GM12878 (cell line): ENCODE data around the gene ITPR2. TPM values are rescaled to one million over a fixed set of nuclear protein-coding genes. Genes with fewer than 3 reads are reported as not detected.
"Not testable (repeated sequence)": the region's sequence is repeated elsewhere in the genome, so short reads cannot be mapped to it uniquely, and the experiment has no call there.

Experiments used
- ATAC-seq: fragments of 200-7000 bp; cut with Tn5 transposase; 3 replicates; pipeline ENCODE4 v1.9.1; 2020; ENCODE audit warnings: mild to moderate bottlenecking, moderate library complexity
- BruUV-seq: library from RNA; stranded (reverse); fragments of 400-500 nt; replicated peaks from 2 replicates; lab custom pipeline; 2021; lab: Mats Ljungman, UMichigan
- CTCF ChIA-PET: fragments of 300-600 bp; sonication (Branson Sonifier 250); formaldehyde crosslinking; extraction: SDS; loops from one replicate; lab custom pipeline; 2021; ENCODE audit warnings: inconsistent platforms; lab: Yijun Ruan, JAX
- POLR2A ChIA-PET: fragments of 350-600 bp; formaldehyde crosslinking; extraction: SDS; loops from one replicate; lab custom pipeline; 2021; ENCODE audit warnings: inconsistent platforms; lab: Charles Lee
- RAD21 ChIA-PET: fragments of 300-600 bp; sonication (Branson Sonifier 250); formaldehyde crosslinking; loops from one replicate; lab custom pipeline; 2023; ENCODE audit warnings: antibody characterized with exemption; ENCODE audit not compliant: unreplicated experiment; lab: Charles Lee
- SMC1A ChIA-PET: fragments of 300-600 bp; sonication (Branson Sonifier 250); formaldehyde crosslinking; loops from one replicate; lab custom pipeline; 2023; ENCODE audit not compliant: unreplicated experiment, uncharacterized antibody; lab: Charles Lee
- DNase-seq: peaks from one replicate; pipeline ENCODE4 v3.0.0-alpha.2; 2011; ENCODE audit warnings: low read depth, low spot score
- FAIRE-seq: peaks from 3 replicates; lab custom pipeline; 2011; peaks lifted over from hg19 to GRCh38; lab: Jason Lieb, UNC
- H2AFZ ChIP-seq: 2 replicates; pipeline ENCODE4 v1.6.0; 2011; ENCODE audit warnings: low read depth, low read length, control low read depth; ENCODE audit not compliant: control insufficient read depth
- H3K27ac ChIP-seq: 2 replicates; pipeline ENCODE4 v1.5.1; 2011; ENCODE audit warnings: control low read depth; ENCODE audit not compliant: control insufficient read depth, insufficient read depth
- H3K27me3 ChIP-seq, 2 experiments: replicated peaks in 1 of 2; 2 replicates each; pipeline versions ENCODE4 v1.6.0 to v1.6.1; 2011; ENCODE audit warnings: low read length in 1 of 2; ENCODE audit not compliant: control insufficient read depth in 2 of 2, insufficient read depth in 2 of 2
- H3K36me3 ChIP-seq, 2 experiments: 2 replicates each; pipeline ENCODE4 v1.5.1; 2011; ENCODE audit warnings: low read length in 1 of 2; ENCODE audit not compliant: control insufficient read depth in 2 of 2, insufficient read depth in 2 of 2
- H3K4me1 ChIP-seq: 2 replicates; pipeline ENCODE4 v1.6.1; 2011; ENCODE audit warnings: mild to moderate bottlenecking, low read length, moderate library complexity, mixed read lengths; ENCODE audit not compliant: control insufficient read depth, insufficient read depth
- H3K4me2 ChIP-seq: 2 replicates; pipeline ENCODE4 v1.6.0; 2011; ENCODE audit warnings: control low read depth; ENCODE audit not compliant: control insufficient read depth, insufficient read depth
- H3K4me3 ChIP-seq: fragments of 200-600 bp; sonication (generic); 2 replicates; pipeline ENCODE4 v1.5.1; 2016
- H3K79me2 ChIP-seq: 2 replicates; pipeline ENCODE4 v1.6.0; 2011; ENCODE audit warnings: low read length; ENCODE audit not compliant: control insufficient read depth, insufficient read depth
- H3K9ac ChIP-seq: 2 replicates; pipeline ENCODE4 v1.8.0; 2011; ENCODE audit warnings: low read length, control low read depth, mixed read lengths; ENCODE audit not compliant: control insufficient read depth, insufficient read depth
- H3K9me3 ChIP-seq: replicated peaks from 3 replicates; pipeline ENCODE4 v1.5.1; 2011; ENCODE audit warnings: mild to moderate bottlenecking, low read length; ENCODE audit not compliant: control insufficient read depth, insufficient read depth
- H4K20me1 ChIP-seq: 2 replicates; pipeline ENCODE4 v1.6.0; 2011; ENCODE audit not compliant: control insufficient read depth, insufficient read depth
- E2F4 ChIP-seq: IDR thresholded peaks from 2 replicates; pipeline ENCODE4 v1.6.1; 2012; ENCODE audit warnings: low read depth, low read length, improper control_type of control experiment
- E4F1 ChIP-seq: fragments of 450-650 bp; IDR thresholded peaks from 2 replicates; pipeline ENCODE4 v1.6.1; 2018; ENCODE audit warnings: borderline replicate concordance, mild to moderate bottlenecking; ENCODE audit not compliant: partially characterized antibody
- ETV6 ChIP-seq, 2 experiments: fragments of 450-650 bp in 1 of 2; IDR thresholded peaks in 1 of 2; conservative IDR thresholded peaks in 1 of 2; 2 replicates each; pipeline ENCODE4 v1.6.1; 2014; ENCODE audit warnings: antibody characterized with exemption in 1 of 2, borderline replicate concordance in 1 of 2, low read depth in 1 of 2, mild to moderate bottlenecking in 1 of 2, moderate library complexity in 1 of 2
- FOS ChIP-seq: IDR thresholded peaks from 3 replicates; pipeline ENCODE4 v1.6.1; 2011; ENCODE audit warnings: borderline replicate concordance; ENCODE audit not compliant: insufficient read length; ENCODE audit errors: extremely low read depth
- HDAC2 ChIP-seq: fragments of 200-600 bp; sonication (generic); IDR thresholded peaks from 2 replicates; pipeline ENCODE4 v1.6.1; 2017
- HDAC6 ChIP-seq: fragments of 200-600 bp; sonication (generic); IDR thresholded peaks from one replicate; pipeline ENCODE4 v1.8.0; 2017; ENCODE audit warnings: antibody characterized with exemption; ENCODE audit not compliant: unreplicated experiment
- KDM1A ChIP-seq: fragments of 200-600 bp; sonication (generic); IDR thresholded peaks from 2 replicates; pipeline ENCODE4 v1.6.1; 2016; ENCODE audit warnings: borderline replicate concordance
- KLF5 ChIP-seq: fragments of 450-650 bp; IDR thresholded peaks from 2 replicates; pipeline ENCODE4 v1.6.1; 2014; ENCODE audit warnings: mild to moderate bottlenecking; ENCODE audit not compliant: partially characterized antibody
- NR2C1 ChIP-seq: fragments of 450-650 bp; IDR thresholded peaks from 2 replicates; pipeline ENCODE4 v1.6.1; 2017; ENCODE audit warnings: antibody characterized with exemption, mild to moderate bottlenecking, moderate library complexity
- PBX3 ChIP-seq: IDR thresholded peaks from 2 replicates; pipeline ENCODE4 v1.6.1; 2011; ENCODE audit warnings: mild to moderate bottlenecking, low read depth, low read length, moderate library complexity; ENCODE audit not compliant: insufficient replicate concordance
- ZBED1 ChIP-seq: IDR thresholded peaks from 2 replicates; pipeline ENCODE4 v1.6.1; 2016; ENCODE audit warnings: borderline replicate concordance
- WGBS: methylation state at CpG from one replicate; pipeline ENCODE4 v1.1.6; 2016; ENCODE audit warnings: low lambda C conversion rate; ENCODE audit not compliant: insufficient replicate concordance, insufficient coverage; ENCODE audit errors: missing lambda C conversion rate; 5-methylcytosine and 5-hydroxymethylcytosine counted together
- in situ Hi-C: fragments of 300-500 bp; cut with MboI; formaldehyde crosslinking; loops from 9 replicates; pipeline ENCODE4 v1.14.3; 2018; ENCODE audit warnings: mixed read lengths
- intact Hi-C: fragments of 100-400 bp; cut with micrococcal nuclease; formaldehyde crosslinking; loops from one replicate; pipeline ENCODE4 v1.14.2; 2022; ENCODE audit not compliant: unreplicated experiment
- polyA plus RNA-seq, 11 experiments: library from polyadenylated mRNA; depleted of rRNA in 4 of 11; unstranded in 6 of 11; stranded (reverse) in 5 of 11; fragments of >200 nt; fragmentation: Nextera tagmentation in 4 of 11; fragmentation: Illumina TruSeq in 1 of 11; extraction: Ambion mirVana in 4 of 11; extraction: Trizol in 1 of 11; gene quantifications; 1 replicate in 1 of 11; 2 replicates in 10 of 11; pipeline versions ENCODE4 v1.2.1 to v1.2.3, GENCODE V29; 2011 to 2016; ENCODE audit warnings: inconsistent platforms in 2 of 11, missing spikeins in 2 of 11, low read depth in 1 of 11
- total RNA-seq, 4 experiments: library from RNA; depleted of rRNA in 3 of 4; stranded (reverse); fragments of >200 nt in 3 of 4; fragmentation: Illumina TruSeq in 1 of 4; extraction: Trizol in 1 of 4; gene quantifications; 2 replicates each; pipeline versions ENCODE4 v1.2.1 to v1.2.3, GENCODE V29; 2013 to 2021

The ITPR2 gene
- total and polyA plus RNA-seq, 10 of the 15 experiments (the other 5 are each of a cell fraction or from before 2014, with no cell fraction given): 7.5 to 76.2 (median 47.1) TPM

GRCh38 chr12:26755362-26755761 is 77.6 kb downstream of the ITPR2 start:
- ChIA-PET RAD21 (interaction anchor here (2.8 kb wide), 1 partner anchor 36 kb away, joined by 7 read pairs; no protein-coding TSS in a partner anchor), SMC1A (interaction anchor here (1.3 to 1.9 kb wide), 4 partner anchors 12 to 21 kb away, joined by 4 to 5 read pairs (median 4); no protein-coding TSS in a partner anchor)
- intact Hi-C loops, CTCF ChIA-PET, H3K27me3 ChIP-seq, H3K27ac ChIP-seq, H3K4me2 ChIP-seq, H4K20me1 ChIP-seq, H2AFZ ChIP-seq, H3K79me2 ChIP-seq, FAIRE-seq, H3K36me3 ChIP-seq, H3K4me3 ChIP-seq, H3K9ac ChIP-seq, DNase-seq, in situ Hi-C loops, POLR2A ChIA-PET, BruUV-seq, ATAC-seq: not testable (repeated sequence)
- H3K9me3 ChIP-seq: peaks cover 22% of the 10 kb centered on the region
- 96% methylated on average over 3 of the region's 3 CpGs for WGBS
- H3K4me1 ChIP-seq: peaks cover 23% of the 10 kb centered on the region

GRCh38 chr12:26754148-26754547 is 78.8 kb downstream of the ITPR2 start:
- H3K36me3 ChIP-seq: no peaks in the 10 kb centered on the region
- no peak for FAIRE-seq
- no peak for DNase-seq
- H3K27ac ChIP-seq: no peak overlapping the region
- peaks cover 8% of the 10 kb centered on the region for H3K79me2 ChIP-seq
- no peak overlapping the region for H3K4me3 ChIP-seq
- ChIA-PET RAD21 (interaction anchor here (1.0 to 2.8 kb wide), 4 partner anchors 16 to 131 kb away, joined by 3 to 7 read pairs (median 3); no protein-coding TSS in a partner anchor), SMC1A (interaction anchor here (0.7 to 4.6 kb wide), 12 partner anchors 10 to 1545 kb away, joined by 3 to 29 read pairs (median 5); partner anchors contain the start of gene ITPR2), CTCF (interaction anchor here (1.0 to 1.7 kb wide), 3 partner anchors 9 to 52 kb away, joined by 3 to 7 read pairs (median 3); no protein-coding TSS in a partner anchor), POLR2A (interaction anchor here (0.9 to 1.2 kb wide), 3 partner anchors 11 to 35 kb away, joined by 3 to 4 read pairs (median 4); no protein-coding TSS in a partner anchor)
- H3K9ac ChIP-seq: no peak overlapping the region
- intact Hi-C loops: no loop called here
- no peak overlapping the region for H2AFZ ChIP-seq
- peaks cover 19% of the 10 kb centered on the region for H3K9me3 ChIP-seq
- H4K20me1 ChIP-seq: no peaks in the 10 kb centered on the region
- no peak overlapping the region for H3K4me2 ChIP-seq
- in situ Hi-C loops: no loop called here
- H3K27me3 ChIP-seq: no peaks in the 10 kb centered on the region
- 97% methylated on average over 3 of the region's 3 CpGs for whole genome bisulfite sequencing
- BruUV-seq: no TSS peak
- no peak for ATAC-seq
- peaks cover 32% of the 10 kb centered on the region for H3K4me1 ChIP-seq
- no peak for TF ChIP-seq NR2C1
- TF ChIP-seq ETV6 (conservative IDR thresholded peaks at IDR 0.05 in 1 of 2, IDR thresholded peaks at IDR 0.05 in 1 of 2; ENCODE audit: borderline replicate concordance in 1 of 2, low read depth in 1 of 2): no peak
- TF ChIP-seq PBX3: no peak
- no peak for TF ChIP-seq HDAC2
- TF ChIP-seq KLF5: no peak
- no peak for TF ChIP-seq E2F4
- no peak for TF ChIP-seq ZBED1
- TF ChIP-seq FOS: no peak
- TF ChIP-seq E4F1: no peak
- TF ChIP-seq KDM1A: no peak
- no peak for TF ChIP-seq HDAC6
